H9 (cell line): Measurements from ENCODE around the gene RBM33. TPM values are rescaled to one million over a fixed set of nuclear protein-coding genes. Genes with fewer than 3 reads are reported as not detected.
A peak's percentile ranks its signal among the peaks of the same experiment; 100 is the strongest.

Source experiments
- DNase-seq: peaks from one replicate; pipeline ENCODE4 v3.0.0-alpha.2; 2017
- H2AFZ ChIP-seq: one replicate; pipeline ENCODE4 v1.6.1; 2013; ENCODE audit warnings: mild to moderate bottlenecking, low read length, control low read depth, moderate library complexity
- H2AK5ac ChIP-seq: 2 replicates; pipeline ENCODE4 v1.6.1; 2013; ENCODE audit warnings: low read length, control low read depth, mixed read lengths; ENCODE audit not compliant: insufficient read length
- H2BK120ac ChIP-seq: one replicate; pipeline ENCODE4 v1.6.1; 2013; ENCODE audit warnings: low read depth, mild to moderate bottlenecking, low read length, control low read depth, inconsistent platforms; ENCODE audit not compliant: poor library complexity, severe bottlenecking
- H2BK12ac ChIP-seq: 2 replicates; pipeline ENCODE4 v1.6.1; 2013; ENCODE audit warnings: low read length, control low read depth, mixed read lengths, low read depth; ENCODE audit not compliant: insufficient read length
- H2BK15ac ChIP-seq: 2 replicates; pipeline ENCODE4 v1.6.1; 2013; ENCODE audit warnings: low read depth, low read length, control low read depth
- H2BK20ac ChIP-seq: one replicate; pipeline ENCODE4 v1.6.1; 2013; ENCODE audit warnings: low read depth, mild to moderate bottlenecking, low read length, control low read depth, inconsistent platforms; ENCODE audit not compliant: poor library complexity, severe bottlenecking
- H2BK5ac ChIP-seq: 2 replicates; pipeline ENCODE4 v1.6.1; 2013; ENCODE audit warnings: low read length, control low read depth, mixed read lengths; ENCODE audit not compliant: insufficient read length
- H3K14ac ChIP-seq: 2 replicates; pipeline ENCODE4 v1.6.1; 2013; ENCODE audit warnings: low read length, control low read depth; ENCODE audit not compliant: insufficient read depth
- H3K18ac ChIP-seq: 2 replicates; pipeline ENCODE4 v1.6.1; 2013; ENCODE audit warnings: low read depth, mild to moderate bottlenecking, mixed read lengths, low read length, control low read depth; ENCODE audit not compliant: insufficient read length
- H3K23ac ChIP-seq: 2 replicates; pipeline ENCODE4 v1.6.1; 2013; ENCODE audit warnings: low read length, control low read depth, mixed read lengths, low read depth; ENCODE audit not compliant: insufficient read length
- H3K23me2 ChIP-seq: 2 replicates; pipeline ENCODE4 v1.6.1; 2013; ENCODE audit warnings: low read depth, mild to moderate bottlenecking, mixed read lengths, low read length, control low read depth; ENCODE audit not compliant: insufficient read length, poor library complexity, severe bottlenecking
- H3K27ac ChIP-seq: 2 replicates; pipeline ENCODE4 v1.5.1; 2013; ENCODE audit warnings: low read length, control low read depth, mixed read lengths, low read depth; ENCODE audit not compliant: insufficient read length
- H3K27me3 ChIP-seq: 2 replicates; pipeline ENCODE4 v1.6.1; 2013; ENCODE audit warnings: low read length, control low read depth, inconsistent platforms; ENCODE audit not compliant: insufficient read depth
- H3K4ac ChIP-seq: 2 replicates; pipeline ENCODE4 v1.6.1; 2013; ENCODE audit warnings: low read depth, mild to moderate bottlenecking, control low read depth, inconsistent platforms, low read length, moderate library complexity
- H3K4me1 ChIP-seq: 2 replicates; pipeline ENCODE4 v1.6.1; 2013; ENCODE audit warnings: low read length, control low read depth, inconsistent platforms; ENCODE audit not compliant: insufficient read depth
- H3K4me2 ChIP-seq: 2 replicates; pipeline ENCODE4 v1.6.1; 2013; ENCODE audit warnings: low read length, control low read depth, mixed read lengths; ENCODE audit not compliant: insufficient read length, insufficient read depth
- H3K56ac ChIP-seq: 2 replicates; pipeline ENCODE4 v1.6.1; 2013; ENCODE audit warnings: low read depth, mild to moderate bottlenecking, mixed read lengths, low read length, control low read depth; ENCODE audit not compliant: insufficient read length
- H3K79me1 ChIP-seq: 2 replicates; pipeline ENCODE4 v1.6.1; 2013; ENCODE audit warnings: low read depth, mild to moderate bottlenecking, moderate library complexity, low read length, control low read depth, inconsistent platforms; ENCODE audit not compliant: insufficient read depth, poor library complexity, severe bottlenecking
- H3K79me2 ChIP-seq: 2 replicates; pipeline ENCODE4 v1.6.1; 2013; ENCODE audit warnings: low read length, control low read depth, inconsistent platforms; ENCODE audit not compliant: insufficient read depth
- H3K9ac ChIP-seq: 2 replicates; pipeline ENCODE4 v1.6.1; 2013; ENCODE audit warnings: low read length, control low read depth, mixed read lengths; ENCODE audit not compliant: insufficient read length; ENCODE audit errors: extremely low read depth
- H3K9me3 ChIP-seq: one replicate; pipeline ENCODE4 v1.6.1; 2013; ENCODE audit warnings: low read depth, low read length, inconsistent platforms; ENCODE audit not compliant: control insufficient read depth
- H3T11ph ChIP-seq: one replicate; pipeline ENCODE4 v1.6.1; 2013; ENCODE audit warnings: mild to moderate bottlenecking, low read length, control low read depth, inconsistent platforms
- H4K20me1 ChIP-seq: one replicate; pipeline ENCODE4 v1.6.1; 2013; ENCODE audit not compliant: control insufficient read depth, insufficient read length, insufficient read depth
- H4K5ac ChIP-seq: 2 replicates; pipeline ENCODE4 v1.6.1; 2013; ENCODE audit warnings: low read depth, mild to moderate bottlenecking, mixed read lengths, low read length, control low read depth; ENCODE audit not compliant: insufficient read length
- H4K8ac ChIP-seq: replicated peaks from 2 replicates; pipeline ENCODE4 v1.6.1; 2013; ENCODE audit warnings: low read length, control low read depth, mixed read lengths, low read depth; ENCODE audit not compliant: insufficient read length
- H4K91ac ChIP-seq: 2 replicates; pipeline ENCODE4 v1.6.1; 2013; ENCODE audit warnings: low read depth, mild to moderate bottlenecking, moderate library complexity, mixed read lengths, low read length, control low read depth; ENCODE audit not compliant: insufficient read length
- H3K27ac Mint-ChIP-seq, 3 experiments: 2 replicates in 2 of 3; 3 replicates in 1 of 3; pipeline ENCODE4 v1.8.0; 2020 to 2021; ENCODE audit warnings: mixed read lengths in 3 of 3, mild to moderate bottlenecking in 1 of 3, moderate library complexity in 1 of 3
- H3K27me3 Mint-ChIP-seq: 2 replicates; pipeline ENCODE4 v1.8.0; 2021; ENCODE audit warnings: low read depth, mild to moderate bottlenecking, moderate library complexity, mixed read lengths
- H3K36me3 Mint-ChIP-seq, 3 experiments: 2 replicates in 2 of 3; 3 replicates in 1 of 3; pipeline ENCODE4 v1.8.0; 2020 to 2021; ENCODE audit warnings: low read depth in 3 of 3, mixed read lengths in 3 of 3; ENCODE audit not compliant: insufficient read depth in 1 of 3
- H3K4me1 Mint-ChIP-seq, 2 experiments: 2 replicates each; pipeline ENCODE4 v1.8.0; 2020; ENCODE audit warnings: mixed read lengths in 2 of 2
- H3K4me3 Mint-ChIP-seq, 2 experiments: 2 replicates in 1 of 2; 3 replicates in 1 of 2; pipeline ENCODE4 v1.8.0; 2020 to 2021; ENCODE audit warnings: mild to moderate bottlenecking in 2 of 2, mixed read lengths in 2 of 2, moderate library complexity in 1 of 2
- H3K9me3 Mint-ChIP-seq, 2 experiments: 2 replicates in 1 of 2; 3 replicates in 1 of 2; pipeline ENCODE4 v1.8.0; 2020; ENCODE audit warnings: mild to moderate bottlenecking in 2 of 2, mixed read lengths in 2 of 2, moderate library complexity in 1 of 2
- WGBS: extraction: QIAGEN DNeasy Blood & Tissue Kit; methylation state at CpG from one replicate; pipeline ENCODE4 v1.1.7; 2013; ENCODE audit warnings: missing lambda C conversion rate, low lambda C conversion rate, mixed read lengths; ENCODE audit not compliant: insufficient read length; ENCODE audit errors: extremely low coverage; 5-methylcytosine and 5-hydroxymethylcytosine counted together
- total RNA-seq: library from RNA; stranded (reverse); gene quantifications from 2 replicates; pipeline ENCODE4 v1.2.1, GENCODE V29; 2021
- TF ChIP-seq, protein P1 (sequence below): fragments of 200-600 bp; sonication (generic); conservative IDR thresholded peaks from 3 replicates; pipeline ENCODE4 v1.8.0; 2021; ENCODE audit warnings: antibody characterized with exemption, mild to moderate bottlenecking

Gene RBM33
- total RNA-seq, 1 experiment from 2014 or later, result 71.3 TPM

DNA sequence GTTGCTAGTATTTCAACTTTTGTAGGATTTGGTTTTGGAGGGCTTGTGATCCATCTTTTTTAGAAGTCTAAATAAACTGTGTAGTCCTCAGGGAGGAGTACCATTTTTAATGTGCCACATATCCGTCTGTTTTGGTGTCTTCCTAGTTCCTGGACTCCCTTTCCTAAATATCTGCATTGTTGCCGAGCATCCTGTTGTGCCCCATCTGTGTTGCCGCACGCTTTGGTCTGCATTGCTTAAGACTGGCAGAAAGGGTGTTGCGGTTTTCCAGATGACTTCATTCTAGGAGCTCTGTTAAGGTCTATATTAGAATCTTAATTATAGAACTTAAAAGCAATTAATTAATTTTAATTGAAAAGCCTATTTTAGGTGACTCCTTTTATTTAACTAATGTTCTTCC lies 49.4 kb downstream of the RBM33 start:
- Mint-ChIP-seq H3K4me3 (no peak overlapping the region), H3K9me3 (no peaks in the 10 kb centered on the region), H3K27ac (0 out of 7 replicates have a peak overlapping the region, but pooled peaks of 1 of the 3 experiments have one; percentile 3), H3K4me1 (peaks cover 12 to 16% of the 10 kb centered on the region in 2 experiments), H3K36me3 (peaks cover 0 to 14% (median 11%) of the 10 kb centered on the region in 3 experiments; a peak in 4 of 7 replicates), H3K27me3 (no peaks in the 10 kb centered on the region)
- H3K14ac ChIP-seq, result no peak overlapping the region
- no peaks in the 10 kb centered on the region for H3K23me2 ChIP-seq
- no peak overlapping the region for H4K8ac ChIP-seq
- no peaks in the 10 kb centered on the region for H3K4me1 ChIP-seq
- no peaks in the 10 kb centered on the region for H4K20me1 ChIP-seq
- H3K4me2 ChIP-seq, result no peak overlapping the region
- no peak overlapping the region for H4K91ac ChIP-seq
- no peaks in the 10 kb centered on the region for H3K9me3 ChIP-seq
- H3K18ac ChIP-seq, result no peak overlapping the region
- no peak overlapping the region for H3T11ph ChIP-seq
- H2BK12ac ChIP-seq, result no peak overlapping the region
- no peak overlapping the region for H4K5ac ChIP-seq
- no peak overlapping the region for H2BK15ac ChIP-seq
- H2BK120ac ChIP-seq, result no peak overlapping the region
- DNase-seq, result no peak
- H3K4ac ChIP-seq, result no peak overlapping the region
- H2AK5ac ChIP-seq, result no peak overlapping the region
- no peak overlapping the region for H3K56ac ChIP-seq
- H3K79me1 ChIP-seq, result peaks cover 3% of the 10 kb centered on the region
- TF ChIP-seq, protein P1, sequence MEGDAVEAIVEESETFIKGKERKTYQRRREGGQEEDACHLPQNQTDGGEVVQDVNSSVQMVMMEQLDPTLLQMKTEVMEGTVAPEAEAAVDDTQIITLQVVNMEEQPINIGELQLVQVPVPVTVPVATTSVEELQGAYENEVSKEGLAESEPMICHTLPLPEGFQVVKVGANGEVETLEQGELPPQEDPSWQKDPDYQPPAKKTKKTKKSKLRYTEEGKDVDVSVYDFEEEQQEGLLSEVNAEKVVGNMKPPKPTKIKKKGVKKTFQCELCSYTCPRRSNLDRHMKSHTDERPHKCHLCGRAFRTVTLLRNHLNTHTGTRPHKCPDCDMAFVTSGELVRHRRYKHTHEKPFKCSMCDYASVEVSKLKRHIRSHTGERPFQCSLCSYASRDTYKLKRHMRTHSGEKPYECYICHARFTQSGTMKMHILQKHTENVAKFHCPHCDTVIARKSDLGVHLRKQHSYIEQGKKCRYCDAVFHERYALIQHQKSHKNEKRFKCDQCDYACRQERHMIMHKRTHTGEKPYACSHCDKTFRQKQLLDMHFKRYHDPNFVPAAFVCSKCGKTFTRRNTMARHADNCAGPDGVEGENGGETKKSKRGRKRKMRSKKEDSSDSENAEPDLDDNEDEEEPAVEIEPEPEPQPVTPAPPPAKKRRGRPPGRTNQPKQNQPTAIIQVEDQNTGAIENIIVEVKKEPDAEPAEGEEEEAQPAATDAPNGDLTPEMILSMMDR, result no peak
- no peak overlapping the region for H2BK20ac ChIP-seq
- H3K27me3 ChIP-seq, result no peaks in the 10 kb centered on the region
- no peak overlapping the region for H3K27ac ChIP-seq
- H3K23ac ChIP-seq, result no peak overlapping the region
- H3K79me2 ChIP-seq, result peaks cover 4% of the 10 kb centered on the region; the same call in 1 of the 2 replicates
- H2AFZ ChIP-seq, result no peak overlapping the region
- no CpG with 5 or more reads among the region's 5 CpGs for WGBS
- no peak overlapping the region for H2BK5ac ChIP-seq
- no peak overlapping the region for H3K9ac ChIP-seq
